ACC112 (cell line): ENCODE results near the gene PPP1R2.

Experiments
- H2AFZ ChIP-seq: fragments of 200-600 bp; sonication (generic); one replicate; pipeline ENCODE4 v1.6.0; 2017; ENCODE audit warnings: antibody characterized with exemption, low read length; ENCODE audit not compliant: unreplicated experiment
- H3K27ac ChIP-seq: fragments of 200-600 bp; sonication (generic); 2 replicates; pipeline ENCODE4 v1.5.1; 2014; ENCODE audit warnings: low read depth, mild to moderate bottlenecking, antibody characterized with exemption, low read length, moderate library complexity
- H3K27me3 ChIP-seq: fragments of 200-600 bp; sonication (generic); 2 replicates; pipeline ENCODE4 v1.6.1; 2014; ENCODE audit warnings: mild to moderate bottlenecking, antibody characterized with exemption, low read length, moderate library complexity, mixed read lengths; ENCODE audit not compliant: insufficient read depth
- H3K36me3 ChIP-seq: fragments of 200-600 bp; sonication (generic); 2 replicates; pipeline ENCODE4 v1.6.1; 2016; ENCODE audit warnings: mild to moderate bottlenecking, antibody characterized with exemption, low read length, moderate library complexity, mixed read lengths; ENCODE audit not compliant: insufficient read depth
- H3K4me1 ChIP-seq: fragments of 200-600 bp; sonication (generic); one replicate; pipeline ENCODE4 v1.6.1; 2016; ENCODE audit warnings: low read length, mixed read lengths; ENCODE audit not compliant: insufficient read depth, unreplicated experiment, control insufficient read depth
- H3K4me3 ChIP-seq: fragments of 200-600 bp; sonication (generic); 2 replicates; pipeline ENCODE4 v1.5.1; 2014; ENCODE audit warnings: mild to moderate bottlenecking, low read depth, low read length
- H3K79me2 ChIP-seq: fragments of 200-600 bp; sonication (generic); one replicate; pipeline ENCODE4 v1.6.0; 2016; ENCODE audit warnings: low read length; ENCODE audit not compliant: control insufficient read depth, unreplicated experiment, insufficient read depth

Gene PPP1R2

DNA sequence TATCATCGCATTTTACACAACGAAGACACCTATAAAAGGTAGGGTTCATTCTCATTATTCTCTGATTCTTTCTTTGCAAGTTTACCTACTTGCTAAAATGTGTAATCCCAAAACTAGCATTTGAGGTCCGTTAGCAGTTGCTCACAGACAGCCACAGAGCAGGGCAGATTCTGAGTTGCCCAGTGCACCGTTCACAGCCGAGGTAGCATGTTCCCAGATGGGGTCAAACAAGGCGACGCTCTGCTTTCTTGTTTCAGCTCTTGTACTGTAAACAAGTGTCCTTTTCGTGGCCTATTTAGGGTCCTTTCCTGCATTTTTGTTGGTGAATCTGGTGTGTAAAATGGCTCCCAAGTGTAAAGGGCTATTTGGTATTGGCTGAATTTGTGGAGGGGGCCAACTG, 3.1 kb downstream of the PPP1R2 start:
- peaks cover 37% of the 10 kb centered on the region for H3K4me1 ChIP-seq
- no peaks in the 10 kb centered on the region for H3K27me3 ChIP-seq
- H2AFZ ChIP-seq, result no peak overlapping the region
- no peaks in the 10 kb centered on the region for H3K36me3 ChIP-seq
- H3K79me2 ChIP-seq, result peaks cover 52% of the 10 kb centered on the region
- H3K27ac ChIP-seq, result no peak overlapping the region
- H3K4me3 ChIP-seq, result no peak overlapping the region

DNA sequence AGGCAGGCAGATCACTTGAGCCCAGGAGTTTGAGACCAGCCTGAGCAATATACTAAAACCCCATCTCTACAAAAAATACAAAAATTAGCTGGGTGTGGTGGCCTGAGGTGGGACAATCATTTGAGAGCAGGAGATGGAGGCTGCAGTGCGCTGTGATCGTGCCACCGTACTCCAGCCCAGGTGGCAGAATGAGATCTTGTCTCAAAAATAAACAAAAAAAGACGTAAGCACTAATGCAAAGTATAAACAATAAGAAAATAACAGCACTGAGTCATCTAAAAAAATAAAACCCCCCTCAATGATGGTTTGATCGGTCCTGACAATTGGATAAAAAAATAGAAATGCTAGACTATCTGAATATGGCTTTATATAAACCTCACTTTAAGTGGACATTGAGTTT, 3.6 kb downstream of the PPP1R2 start:
- Histone ChIP-seq H3K27ac (no peak overlapping the region), H3K4me1 (peaks cover 32% of the 10 kb centered on the region), H3K36me3 (no peaks in the 10 kb centered on the region), H3K4me3 (no peak overlapping the region), H2AFZ (no peak overlapping the region), H3K79me2 (peaks cover 56% of the 10 kb centered on the region), H3K27me3 (no peaks in the 10 kb centered on the region)

DNA sequence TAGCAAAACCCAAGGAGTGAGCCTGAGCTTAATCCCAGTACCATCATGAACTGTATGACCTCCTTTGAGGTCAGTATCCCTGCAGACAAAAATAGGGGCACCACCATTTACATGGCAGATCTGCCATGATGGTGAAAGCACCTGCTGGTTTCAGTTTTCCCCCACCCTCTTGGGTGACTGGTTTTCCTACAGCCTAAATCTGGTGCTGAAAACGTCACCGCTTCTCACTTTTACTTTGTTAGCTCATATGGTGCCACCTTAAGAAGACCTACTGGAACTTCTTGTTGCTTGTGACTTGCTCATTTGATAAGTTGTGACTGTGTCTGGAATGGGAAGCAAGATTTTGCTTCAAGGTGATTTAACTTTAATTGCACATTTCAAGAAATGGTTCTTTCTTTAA, 5.1 kb downstream of the PPP1R2 start:
- H3K27ac ChIP-seq, result no peak overlapping the region

DNA sequence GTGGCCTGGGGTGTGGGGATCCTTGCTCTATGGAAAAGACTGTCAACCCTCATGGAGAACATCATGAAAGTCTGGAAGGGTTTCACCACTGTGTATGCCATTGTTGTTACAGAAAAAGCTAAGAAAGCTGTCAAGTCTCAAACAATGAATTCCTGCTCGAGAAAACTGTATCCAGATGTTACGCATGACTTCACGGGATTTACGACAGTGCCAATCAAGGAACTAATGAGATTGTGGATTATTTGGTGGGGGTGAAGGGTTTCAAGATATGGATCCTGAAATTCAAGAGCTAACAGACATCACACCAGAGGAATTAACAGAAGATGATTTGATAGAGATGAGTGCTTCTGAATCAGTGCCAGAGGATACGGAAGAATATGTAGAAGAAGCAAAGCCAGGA, 7.8 kb downstream of the PPP1R2 start:
- H3K79me2 ChIP-seq, result peaks cover 66% of the 10 kb centered on the region
- no peaks in the 10 kb centered on the region for H3K27me3 ChIP-seq
- H3K36me3 ChIP-seq, result no peaks in the 10 kb centered on the region
- H2AFZ ChIP-seq, result no peak overlapping the region
- H3K4me1 ChIP-seq, result peaks cover 11% of the 10 kb centered on the region
- H3K27ac ChIP-seq, result no peak overlapping the region
- no peak overlapping the region for H3K4me3 ChIP-seq

More for the DNA sequence above, 5.1 kb downstream of the PPP1R2 start:
- no peaks in the 10 kb centered on the region for H3K36me3 ChIP-seq
- H3K79me2 ChIP-seq, result peaks cover 71% of the 10 kb centered on the region
- no peaks in the 10 kb centered on the region for H3K27me3 ChIP-seq
- H2AFZ ChIP-seq, result no peak overlapping the region
- H3K4me3 ChIP-seq, result no peak overlapping the region
- peaks cover 22% of the 10 kb centered on the region for H3K4me1 ChIP-seq

DNA sequence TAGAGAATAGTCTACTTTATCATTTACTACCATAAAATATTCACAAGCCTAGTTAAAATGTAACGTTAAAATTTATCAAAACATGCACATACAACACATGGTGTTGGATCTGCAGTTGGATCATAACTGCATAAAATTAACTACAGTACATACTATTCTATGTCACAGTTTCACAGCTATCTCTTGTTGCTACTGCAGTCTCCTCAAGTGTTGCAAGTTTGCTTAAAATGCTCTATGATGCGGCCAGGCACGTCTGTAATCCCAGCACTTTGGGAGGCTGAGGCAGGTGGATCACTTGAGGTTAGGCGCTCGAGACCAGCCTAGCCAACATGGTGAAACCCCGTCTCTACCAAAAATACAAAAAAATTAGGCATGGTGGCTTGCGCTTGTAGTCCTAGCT, 10.3 kb downstream of the PPP1R2 start:
- no peak overlapping the region for H3K4me3 ChIP-seq
- H2AFZ ChIP-seq, result no peak overlapping the region
- no peak overlapping the region for H3K27ac ChIP-seq
- H3K79me2 ChIP-seq, result peaks cover 45% of the 10 kb centered on the region
- H3K36me3 ChIP-seq, result no peaks in the 10 kb centered on the region
- H3K4me1 ChIP-seq, result no peaks in the 10 kb centered on the region
- no peaks in the 10 kb centered on the region for H3K27me3 ChIP-seq

DNA sequence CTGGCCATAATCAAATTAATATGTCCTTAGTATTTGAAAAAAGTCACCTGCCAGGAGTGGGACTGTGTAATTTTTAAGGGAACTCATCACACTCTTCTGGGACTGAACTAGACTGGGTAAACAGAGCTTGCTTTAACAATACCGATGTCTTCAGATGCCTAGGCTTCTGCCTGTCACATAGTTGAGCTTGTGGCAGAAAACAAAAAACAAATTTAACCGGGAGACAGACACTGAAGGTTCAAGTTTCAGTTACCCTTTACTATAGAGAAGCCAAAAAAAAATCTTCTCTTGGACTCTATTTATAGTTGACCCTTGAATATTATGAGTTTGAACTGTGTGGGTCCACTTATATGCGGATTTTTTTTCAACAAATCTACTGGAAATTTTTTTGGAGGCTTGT, 10.8 kb downstream of the PPP1R2 start:
- H3K27me3 ChIP-seq, result no peaks in the 10 kb centered on the region

DNA sequence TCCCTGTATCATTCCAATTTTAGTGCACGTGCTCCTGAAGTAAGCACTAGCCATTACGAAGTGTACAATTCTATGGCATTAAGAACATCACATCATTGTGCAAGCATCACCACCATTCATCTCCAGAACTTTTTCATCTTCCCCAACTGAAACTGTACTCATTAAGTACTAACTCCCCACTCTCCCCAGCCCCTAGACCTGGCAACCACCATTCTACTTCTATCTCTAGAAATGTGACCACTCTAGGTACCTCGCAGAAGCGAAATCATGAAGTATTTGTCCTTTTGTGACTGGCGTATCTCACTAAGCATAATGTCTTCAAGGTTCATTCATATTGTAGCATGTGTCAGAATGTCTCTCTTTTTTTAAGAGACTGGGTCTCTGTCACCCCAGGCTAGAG, 11.4 kb downstream of the PPP1R2 start:
- H3K79me2 ChIP-seq, result peaks cover 43% of the 10 kb centered on the region

More for the DNA sequence above, 10.8 kb downstream of the PPP1R2 start:
- Histone ChIP-seq H3K36me3 (no peaks in the 10 kb centered on the region), H3K4me3 (no peak overlapping the region), H3K4me1 (no peaks in the 10 kb centered on the region), H3K79me2 (peaks cover 43% of the 10 kb centered on the region), H2AFZ (no peak overlapping the region), H3K27ac (no peak overlapping the region)

DNA sequence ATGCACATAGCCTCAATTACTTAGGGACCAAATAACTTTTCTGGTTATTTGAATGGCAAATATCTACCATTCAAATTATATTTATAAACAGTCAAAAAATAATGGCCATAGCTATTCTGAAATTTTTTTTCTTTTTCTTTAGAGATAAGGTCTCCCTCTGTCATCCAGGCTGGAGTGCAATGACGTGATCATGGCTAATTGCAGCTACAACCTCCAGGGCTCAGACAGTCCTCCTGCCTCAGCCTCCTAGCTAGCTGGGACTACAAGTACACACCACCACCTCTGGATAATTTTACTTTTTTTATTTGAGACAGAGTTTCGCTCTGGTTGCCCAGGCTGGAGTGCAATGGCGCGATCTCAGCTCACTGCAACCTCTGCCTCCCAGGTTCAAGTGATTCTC, 16.6 kb downstream of the PPP1R2 start:
- Histone ChIP-seq H2AFZ (no peak overlapping the region), H3K79me2 (peaks cover 7% of the 10 kb centered on the region), H3K27me3 (no peaks in the 10 kb centered on the region), H3K4me3 (no peak overlapping the region), H3K27ac (no peak overlapping the region), H3K36me3 (0 out of 2 replicates have a peak, but pooled peaks cover 4% of the 10 kb centered on the region), H3K4me1 (no peaks in the 10 kb centered on the region)

More for the DNA sequence above, 11.4 kb downstream of the PPP1R2 start:
- no peaks in the 10 kb centered on the region for H3K27me3 ChIP-seq
- H3K4me3 ChIP-seq, result no peak overlapping the region
- H3K36me3 ChIP-seq, result no peaks in the 10 kb centered on the region
- H2AFZ ChIP-seq, result no peak overlapping the region
- H3K4me1 ChIP-seq, result no peaks in the 10 kb centered on the region
- H3K27ac ChIP-seq, result no peak overlapping the region

DNA sequence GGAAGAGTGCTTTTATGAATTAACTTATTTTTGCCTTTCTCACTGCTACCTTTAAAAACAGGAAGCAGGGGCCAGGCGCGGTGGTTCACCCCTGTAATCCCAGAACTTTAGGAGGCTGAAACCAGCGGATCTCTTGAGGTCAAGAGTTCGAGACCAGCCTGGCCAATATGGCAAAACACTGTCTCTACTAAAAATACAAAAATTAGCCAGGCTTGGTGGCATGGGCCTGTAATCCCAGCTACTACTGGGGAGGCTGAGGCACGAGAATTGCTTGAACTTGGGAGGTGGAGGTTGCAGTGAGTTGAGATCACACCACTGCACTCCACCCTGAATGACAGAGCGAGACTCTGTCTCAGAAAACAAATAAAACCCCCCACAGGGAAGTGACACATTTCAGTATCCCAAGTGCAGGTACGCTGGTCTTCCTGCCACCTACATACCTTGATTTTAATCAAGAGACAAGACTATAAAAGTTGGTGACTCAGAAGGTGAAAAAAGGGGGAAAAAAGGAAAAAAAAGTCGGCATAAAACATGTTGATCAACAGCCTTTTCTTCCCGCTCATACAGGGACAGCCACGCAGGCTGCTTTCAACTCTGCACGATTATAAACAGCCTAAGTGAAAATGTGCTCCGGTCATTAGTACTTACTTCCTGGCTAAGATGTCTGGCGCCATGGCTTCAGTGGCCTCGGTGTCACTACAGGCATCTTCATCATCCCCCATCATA, 18.8 kb downstream of the PPP1R2 start:
- H3K36me3 ChIP-seq, result 0 out of 2 replicates have a peak, but pooled peaks cover 4% of the 10 kb centered on the region

DNA sequence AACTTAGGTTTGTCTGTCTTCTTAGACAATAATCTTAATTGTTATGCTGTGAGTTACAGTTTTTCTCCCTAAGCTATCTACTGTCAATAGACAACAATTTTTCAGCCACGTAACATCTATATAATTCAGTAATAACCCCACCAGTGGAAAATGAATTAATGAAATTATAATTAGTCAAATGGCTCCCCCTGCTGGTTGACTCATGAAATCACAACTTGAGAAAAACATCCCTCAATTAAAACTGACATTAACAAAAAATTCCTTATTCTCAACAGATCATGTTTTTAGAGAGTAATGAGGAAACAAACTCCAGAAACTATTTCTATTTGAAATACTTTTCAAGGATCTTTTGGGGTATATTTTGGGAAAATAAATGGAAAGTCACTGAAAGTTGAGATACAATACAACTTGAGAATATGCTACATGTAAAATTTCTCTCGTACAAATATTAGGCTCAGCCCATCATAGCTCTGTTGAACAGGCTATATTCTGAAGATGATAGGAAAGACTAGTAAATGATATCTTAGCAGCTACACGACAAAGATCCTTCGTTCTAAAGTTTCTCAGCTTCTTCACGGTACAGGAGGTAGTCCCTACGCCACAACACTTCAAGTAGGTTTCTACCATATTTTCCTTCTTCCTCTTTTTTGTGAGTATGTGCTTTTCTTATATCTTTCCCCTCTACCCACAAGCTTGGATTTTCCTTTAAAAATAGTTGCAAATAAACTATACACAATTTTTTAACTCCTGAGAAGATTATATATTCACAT, 20.7 kb downstream of the PPP1R2 start:
- H3K4me3 ChIP-seq, result no peak overlapping the region
- H2AFZ ChIP-seq, result no peak overlapping the region
- H3K27ac ChIP-seq, result no peak overlapping the region
- no peaks in the 10 kb centered on the region for H3K4me1 ChIP-seq
- no peaks in the 10 kb centered on the region for H3K27me3 ChIP-seq
- 0 out of 2 replicates have a peak, but pooled peaks cover 4% of the 10 kb centered on the region for H3K36me3 ChIP-seq
- H3K79me2 ChIP-seq, result no peaks in the 10 kb centered on the region

More for the DNA sequence above, 18.8 kb downstream of the PPP1R2 start:
- H3K79me2 ChIP-seq, result no peaks in the 10 kb centered on the region
- no peak overlapping the region for H3K27ac ChIP-seq
- H3K4me3 ChIP-seq, result no peak overlapping the region
- no peaks in the 10 kb centered on the region for H3K4me1 ChIP-seq
- H2AFZ ChIP-seq, result no peak overlapping the region
- no peaks in the 10 kb centered on the region for H3K27me3 ChIP-seq

DNA sequence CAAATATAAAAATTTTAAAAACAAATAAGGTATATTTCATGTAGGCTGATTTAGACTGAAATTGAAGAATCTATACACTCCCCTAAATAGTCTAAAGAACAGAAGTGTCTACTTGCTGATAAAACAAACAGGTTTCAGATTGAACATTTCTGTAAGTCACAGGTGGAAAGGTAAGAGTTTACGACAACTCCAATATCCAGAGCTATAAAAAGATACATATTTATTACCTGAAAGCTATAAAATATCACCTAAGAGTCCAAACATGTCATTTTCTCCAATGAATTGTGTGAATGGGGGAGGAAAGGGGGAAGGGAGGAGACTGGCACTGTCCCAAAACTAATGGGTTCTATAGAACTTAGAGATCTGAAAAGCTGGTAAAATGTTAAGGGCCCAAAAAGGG, 26.1 kb downstream of the PPP1R2 start:
- Histone ChIP-seq H3K4me3 (no peak overlapping the region), H2AFZ (no peak overlapping the region), H3K4me1 (no peaks in the 10 kb centered on the region), H3K27ac (no peak overlapping the region), H3K36me3 (peaks cover 14% of the 10 kb centered on the region), H3K27me3 (no peaks in the 10 kb centered on the region), H3K79me2 (no peaks in the 10 kb centered on the region)
